ENCODE results near the gene THSD7A. TPM values are rescaled to one million over a fixed set of nuclear protein-coding genes. Genes with fewer than 3 reads are reported as not detected.

THSD7A gene
- total and polyA plus RNA-seq, 10 of the 15 experiments (the other 5 are each of a cell fraction or from before 2014, with no cell fraction given), result 0.03 to 0.09 (median 0.03) TPM; not detected in 7

DNA sequence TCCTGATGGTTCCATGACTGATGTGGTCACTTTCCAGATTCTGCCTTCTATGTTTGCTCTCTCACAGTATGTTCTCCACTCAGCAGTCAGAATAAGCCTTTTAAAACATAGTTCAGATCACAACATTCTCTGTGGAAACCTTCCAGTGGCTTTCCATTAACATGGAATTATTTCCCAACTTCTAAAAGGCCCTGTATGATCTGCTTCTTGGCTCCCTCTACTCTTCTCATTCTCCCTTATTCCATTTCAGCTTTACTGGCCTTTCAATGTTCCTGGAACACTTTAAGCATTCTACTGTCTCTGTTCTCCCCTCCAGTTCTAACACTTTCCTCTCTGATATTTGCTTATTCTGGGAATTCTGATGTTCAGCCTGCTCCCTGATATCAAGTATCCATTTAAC, 325.6 kb downstream of the THSD7A start:
- Histone ChIP-seq H2AFZ (ENCODE audit: control insufficient read depth, low read depth, low read length) (no peak overlapping the region), H3K9ac (ENCODE audit: control insufficient read depth, insufficient read depth, low read length) (no peak overlapping the region), H3K9me3 (replicated peaks; ENCODE audit: control insufficient read depth, insufficient read depth, low read length) (no peaks in the 10 kb centered on the region; the same call in 2 of the 3 replicates), H4K20me1 (ENCODE audit: control insufficient read depth, insufficient read depth) (no peaks in the 10 kb centered on the region), H3K4me3 (no peak overlapping the region), H3K36me3 (ENCODE audit: control insufficient read depth in 2 of 2, insufficient read depth in 2 of 2, low read length in 1 of 2) (no peaks in the 10 kb centered on the region), H3K4me1 (ENCODE audit: control insufficient read depth, insufficient read depth, low read length) (no peaks in the 10 kb centered on the region), H3K27ac (ENCODE audit: control insufficient read depth, insufficient read depth) (no peak overlapping the region), H3K4me2 (ENCODE audit: control insufficient read depth, insufficient read depth) (no peak overlapping the region), H3K79me2 (ENCODE audit: control insufficient read depth, insufficient read depth, low read length) (no peaks in the 10 kb centered on the region), H3K27me3 (replicated peaks in 1 of 2; ENCODE audit: control insufficient read depth in 2 of 2, insufficient read depth in 2 of 2, low read length in 1 of 2) (no peaks in the 10 kb centered on the region)
- no TSS peak for BruUV-seq (replicated peaks)
- in situ Hi-C loops (cut with MboI) (no loop called here), intact Hi-C loops (cut with micrococcal nuclease; ENCODE audit: unreplicated experiment) (loop anchor here (10.0 kb wide), 1 partner anchor 62 kb away; no protein-coding TSS in a partner anchor)
- CTCF ChIA-PET, result no interaction called here
- no peak for TF ChIP-seq RB1 (IDR thresholded peaks at IDR 0.05; ENCODE audit: borderline replicate concordance)
- no peak for TF ChIP-seq ETV6 (conservative IDR thresholded peaks at IDR 0.05 in 1 of 2, IDR thresholded peaks at IDR 0.05 in 1 of 2; ENCODE audit: borderline replicate concordance in 1 of 2, low read depth in 1 of 2)
- TF ChIP-seq ZNF622 (IDR thresholded peaks at IDR 0.05), result no peak
- RAD21 ChIA-PET (ENCODE audit: unreplicated experiment), result no interaction called here
- SMC1A ChIA-PET (ENCODE audit: uncharacterized antibody, unreplicated experiment), result no interaction called here
- POLR2A ChIA-PET, result no interaction called here
- FAIRE-seq (no peak), DNase-seq (ENCODE audit: low read depth, low spot score) (no peak), ATAC-seq (no peak)

GRCh38 chr7:11505471-11505985, 326.5 kb downstream of the THSD7A start:
- no peak overlapping the region for H3K4me3 ChIP-seq
- H4K20me1 ChIP-seq (ENCODE audit: control insufficient read depth, insufficient read depth), result no peaks in the 10 kb centered on the region
- in situ Hi-C loops (cut with MboI) (no loop called here), intact Hi-C loops (cut with micrococcal nuclease; ENCODE audit: unreplicated experiment) (loop anchor here (10.0 kb wide), 1 partner anchor 61 kb away; no protein-coding TSS in a partner anchor)
- no peak overlapping the region for H3K27ac ChIP-seq (ENCODE audit: control insufficient read depth, insufficient read depth)
- WGBS (ENCODE audit: insufficient coverage, insufficient replicate concordance, low lambda C conversion rate, missing lambda C conversion rate), result 44% methylated on average over 3 of the region's 3 CpGs
- no peak for DNase-seq (ENCODE audit: low read depth, low spot score)
- no TSS peak for BruUV-seq (replicated peaks)
- ATAC-seq, result peak; percentile 16; the same call in 1 of the 3 replicates
- CTCF ChIA-PET, result no interaction called here
- no peak overlapping the region for H2AFZ ChIP-seq (ENCODE audit: control insufficient read depth, low read depth, low read length)
- POLR2A ChIA-PET, result no interaction called here
- no peak overlapping the region for H3K9ac ChIP-seq (ENCODE audit: control insufficient read depth, insufficient read depth, low read length)
- no peaks in the 10 kb centered on the region for H3K79me2 ChIP-seq (ENCODE audit: control insufficient read depth, insufficient read depth, low read length)
- no peaks in the 10 kb centered on the region for H3K36me3 ChIP-seq (ENCODE audit: control insufficient read depth in 2 of 2, insufficient read depth in 2 of 2, low read length in 1 of 2)
- no peaks in the 10 kb centered on the region for H3K4me1 ChIP-seq (ENCODE audit: control insufficient read depth, insufficient read depth, low read length)
- no peaks in the 10 kb centered on the region; the same call in 2 of the 3 replicates for H3K9me3 ChIP-seq (replicated peaks; ENCODE audit: control insufficient read depth, insufficient read depth, low read length)
- RAD21 ChIA-PET (ENCODE audit: unreplicated experiment), result no interaction called here
- no peak overlapping the region for H3K4me2 ChIP-seq (ENCODE audit: control insufficient read depth, insufficient read depth)
- no peak for FAIRE-seq
- no peaks in the 10 kb centered on the region for H3K27me3 ChIP-seq (replicated peaks in 1 of 2; ENCODE audit: control insufficient read depth in 2 of 2, insufficient read depth in 2 of 2, low read length in 1 of 2)
- SMC1A ChIA-PET (ENCODE audit: uncharacterized antibody, unreplicated experiment), result interaction anchor here (0.6 to 0.7 kb wide), 2 partner anchors 76 to 1237 kb away, joined by 3 to 4 read pairs; no protein-coding TSS in a partner anchor
- TF ChIP-seq, protein P1, sequence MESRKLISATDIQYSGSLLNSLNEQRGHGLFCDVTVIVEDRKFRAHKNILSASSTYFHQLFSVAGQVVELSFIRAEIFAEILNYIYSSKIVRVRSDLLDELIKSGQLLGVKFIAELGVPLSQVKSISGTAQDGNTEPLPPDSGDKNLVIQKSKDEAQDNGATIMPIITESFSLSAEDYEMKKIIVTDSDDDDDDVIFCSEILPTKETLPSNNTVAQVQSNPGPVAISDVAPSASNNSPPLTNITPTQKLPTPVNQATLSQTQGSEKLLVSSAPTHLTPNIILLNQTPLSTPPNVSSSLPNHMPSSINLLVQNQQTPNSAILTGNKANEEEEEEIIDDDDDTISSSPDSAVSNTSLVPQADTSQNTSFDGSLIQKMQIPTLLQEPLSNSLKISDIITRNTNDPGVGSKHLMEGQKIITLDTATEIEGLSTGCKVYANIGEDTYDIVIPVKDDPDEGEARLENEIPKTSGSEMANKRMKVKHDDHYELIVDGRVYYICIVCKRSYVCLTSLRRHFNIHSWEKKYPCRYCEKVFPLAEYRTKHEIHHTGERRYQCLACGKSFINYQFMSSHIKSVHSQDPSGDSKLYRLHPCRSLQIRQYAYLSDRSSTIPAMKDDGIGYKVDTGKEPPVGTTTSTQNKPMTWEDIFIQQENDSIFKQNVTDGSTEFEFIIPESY (IDR thresholded peaks at IDR 0.05), result no peak
- TF ChIP-seq ZNF217 (IDR thresholded peaks at IDR 0.05) (no peak), CEBPB (IDR thresholded peaks at IDR 0.05; ENCODE audit: borderline replicate concordance in 1 of 2, low read depth in 2 of 2, low read length in 2 of 2) (no peak), SMAD1 (IDR thresholded peaks at IDR 0.05; ENCODE audit: low read depth, partially characterized antibody) (no peak), CREM (IDR thresholded peaks at IDR 0.05; ENCODE audit: low read depth) (no peak), BMI1 (IDR thresholded peaks at IDR 0.05; ENCODE audit: borderline replicate concordance) (no peak), FOXK2 (IDR thresholded peaks at IDR 0.05) (no peak), PRDM15 (CRISPR knock-in tag; IDR thresholded peaks at IDR 0.05) (no peak)
